Posterior vena cava (tissue), 2 donors: Measurements from ENCODE around the gene DENND4A. TPM values are rescaled to one million over a fixed set of nuclear protein-coding genes. Genes with fewer than 3 reads are reported as not detected.
"Not testable (repeated sequence)": the region's sequence is repeated elsewhere in the genome, so short reads cannot be mapped to it uniquely, and the experiment has no call there.

Experiments used
- DNase-seq: peaks from one replicate; pipeline ENCODE4 v3.0.0-alpha.2; 2020; ENCODE audit warnings: low spot score
- intact Hi-C, 2 donors: fragments of 100-400 bp; cut with DNase I; formaldehyde crosslinking; loops; one replicate each; pipeline versions ENCODE4 v1.14.1 to v1.14.2; 2022 to 2023
- microRNA-seq, 2 donors: library from miRNA; unstranded; fragments of <30 nt; microRNA quantifications; one replicate each; pipeline ENCODE4 v1.2.0, GENCODE V29; 2020 to 2021; ENCODE audit warnings: borderline microRNAs expressed in 2 of 2
- total RNA-seq, 2 donors: library from RNA; stranded (reverse); fragmentation: NEBNext Ultra II Directional; extraction: Animal tissue kit (Norgen Biotek cat#: 25700); gene quantifications; one replicate each; pipeline ENCODE4 v1.2.1, GENCODE V29; 2021
- donor health status: DM: yes; HTN: yes; CAD: no.
- donor health status: DM: yes; HTN: yes; CAD: no.

DENND4A gene
- total RNA-seq, 2 donors from 2014 or later: 28.6 to 30.1 TPM

GRCh38 chr15:65621638-65622037 is 170.5 kb downstream of the DENND4A start, which contains the start of gene SLC24A1:
SLC24A1 (plus strand) TSS chr15:65621938; CDS start chr15:65624081, 2,143 bp downstream.
- DNase-seq: no peak
- intact Hi-C loops: no loop called here

GRCh38 chr15:65620833-65621232 is 171.3 kb downstream of the DENND4A start:
- intact Hi-C loops: no loop called here
- DNase-seq: no peak

GRCh38 chr15:65619626-65620290 is 172.3 kb downstream of the DENND4A start:
- no peak for DNase-seq
- intact Hi-C loops: no loop called here

- DNase-seq: no peak
- intact Hi-C loops: no loop called here
Measured at GRCh38 chr15:65618560-65619109, 173.5 kb downstream of the DENND4A start.

GRCh38 chr15:65615887-65616286 is 176.2 kb downstream of the DENND4A start:
- intact Hi-C loops, DNase-seq: not testable (repeated sequence)

- no peak for DNase-seq
- intact Hi-C loops: no loop called here
Measured at GRCh38 chr15:65612949-65613744, 178.9 kb downstream of the DENND4A start.

- intact Hi-C loops: no loop called here
- no peak for DNase-seq
Measured at GRCh38 chr15:65612616-65612946, 179.5 kb downstream of the DENND4A start.

GRCh38 chr15:65611888-65612615 is 180.0 kb downstream of the DENND4A start:
- no peak for DNase-seq
- intact Hi-C loops: loop anchor here in 1 of 2 donors (2.0 kb wide), 1 partner anchor 79 kb away; no protein-coding TSS in a partner anchor

GRCh38 chr15:65610871-65611718 is 181.0 kb downstream of the DENND4A start, which contains the start of gene INTS14:
INTS14 (minus strand) TSS chr15:65611131; CDS start chr15:65607380, 3,751 bp downstream.
- DNase-seq: peak; percentile 99
- intact Hi-C loops: loop anchor here in 1 of 2 donors (2.0 kb wide), 1 partner anchor 78 kb away; no protein-coding TSS in a partner anchor

Small RNA genes lying within 50 kb of the gene (microRNA-seq; reads per million reads assigned to microRNA genes)
- 0.26 to 0.32 reads per million in 2 donors for gene MIR4511

Other genes starting within 250 kb of the DENND4A start
- 10 to 100 TPM; 19.8 to 23.3 TPM for gene INTS14, start 181.2 kb downstream of the DENND4A start, total RNA-seq
- gene SLC24A1, start 170.4 kb downstream of the DENND4A start, total RNA-seq: 10 to 100 TPM in 1 of 2 donors, 1 to 10 TPM in 1; 6.3 to 14.5 TPM
- 100 to 1,000 TPM; 176 to 182 TPM for gene RAB11A, start 77.2 kb upstream of the DENND4A start, total RNA-seq